Right lobe of liver (tissue), 4 donors: Measurements from ENCODE around the gene SLC4A8.

ENCODE experiments used
- POLR2A ChIP-seq: fragments of 450-650 bp; IDR thresholded peaks from one replicate; pipeline ENCODE4 v1.6.1; 2017; ENCODE audit warnings: antibody characterized with exemption, mild to moderate bottlenecking
- TF ChIP-seq, protein P1 (sequence below), 4 donors: fragments of 200-600 bp in 3 of 4; fragments of 450-650 bp in 1 of 4; IDR thresholded peaks; one replicate each; pipeline versions ENCODE4 v1.5.1 to v1.8.0; 2016 to 2022; ENCODE audit warnings: antibody characterized with exemption in 4 of 4, mild to moderate bottlenecking in 2 of 4
- donor health status: DM: no; HTN: no; CAD: no.
- donor health status: DM: no; HTN: no; CAD: no.
- donor health status: DM: no; HTN: yes; CAD: no.

DNA sequence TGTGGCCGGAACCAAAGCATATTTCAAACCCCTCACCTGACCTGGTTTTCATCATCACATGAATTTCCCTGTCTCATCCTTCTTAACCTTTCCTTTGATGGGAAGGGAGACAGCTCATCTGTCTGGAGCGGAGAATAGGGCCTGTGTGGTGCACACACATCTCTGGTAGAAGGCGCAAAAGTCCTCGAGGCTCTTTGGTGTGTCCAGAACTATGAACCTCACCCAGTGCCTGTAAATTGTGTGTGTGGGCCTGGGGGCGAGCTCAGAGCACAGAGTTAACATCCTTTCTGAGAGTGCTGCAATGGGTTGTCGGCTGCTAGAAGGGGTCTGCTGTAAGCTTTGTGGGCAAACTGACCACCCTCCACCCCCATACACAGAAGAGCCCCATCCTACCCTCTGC lies 34.2 kb upstream of the SLC4A8 start:
- TF ChIP-seq, protein P1, sequence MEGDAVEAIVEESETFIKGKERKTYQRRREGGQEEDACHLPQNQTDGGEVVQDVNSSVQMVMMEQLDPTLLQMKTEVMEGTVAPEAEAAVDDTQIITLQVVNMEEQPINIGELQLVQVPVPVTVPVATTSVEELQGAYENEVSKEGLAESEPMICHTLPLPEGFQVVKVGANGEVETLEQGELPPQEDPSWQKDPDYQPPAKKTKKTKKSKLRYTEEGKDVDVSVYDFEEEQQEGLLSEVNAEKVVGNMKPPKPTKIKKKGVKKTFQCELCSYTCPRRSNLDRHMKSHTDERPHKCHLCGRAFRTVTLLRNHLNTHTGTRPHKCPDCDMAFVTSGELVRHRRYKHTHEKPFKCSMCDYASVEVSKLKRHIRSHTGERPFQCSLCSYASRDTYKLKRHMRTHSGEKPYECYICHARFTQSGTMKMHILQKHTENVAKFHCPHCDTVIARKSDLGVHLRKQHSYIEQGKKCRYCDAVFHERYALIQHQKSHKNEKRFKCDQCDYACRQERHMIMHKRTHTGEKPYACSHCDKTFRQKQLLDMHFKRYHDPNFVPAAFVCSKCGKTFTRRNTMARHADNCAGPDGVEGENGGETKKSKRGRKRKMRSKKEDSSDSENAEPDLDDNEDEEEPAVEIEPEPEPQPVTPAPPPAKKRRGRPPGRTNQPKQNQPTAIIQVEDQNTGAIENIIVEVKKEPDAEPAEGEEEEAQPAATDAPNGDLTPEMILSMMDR (IDR thresholded peaks at IDR 0.05): no peak
- TF ChIP-seq POLR2A: no peak
